ENCODE results near the gene NAA25. TPM values are rescaled to one million over a fixed set of nuclear protein-coding genes. Genes with fewer than 3 reads are reported as not detected.

The NAA25 gene
- total and polyA plus RNA-seq, 9 of the 15 experiments (the other 6 are each of a cell fraction or from before 2014, with no cell fraction given), result 26.6 to 59.6 (median 48.9) TPM

- Histone ChIP-seq H3K4me1 (replicated peaks in 1 of 2; ENCODE audit: control insufficient read depth in 2 of 2, insufficient read depth in 2 of 2, low read length in 2 of 2) (peaks cover 9 to 20% of the 10 kb centered on the region in 2 experiments; a peak in 3 of 5 replicates), H3K27me3 (ENCODE audit: control insufficient read depth in 2 of 2, insufficient read depth in 2 of 2, low read length in 2 of 2) (no peaks in the 10 kb centered on the region), H3K9me3 (replicated peaks; ENCODE audit: control insufficient read depth, insufficient read depth, low read depth, low read length) (no peaks in the 10 kb centered on the region), H3K4me3 (no peak overlapping the region), H3K9ac (ENCODE audit: insufficient read depth in 1 of 2, low read depth in 2 of 2, low read length in 2 of 2) (no peak overlapping the region; a peak in 1 of 4 replicates), H2AFZ (ENCODE audit: low read depth, low read length) (no peak overlapping the region), H3K4me2 (ENCODE audit: insufficient read depth, low read length) (no peak overlapping the region), H4K20me1 (replicated peaks; ENCODE audit: control insufficient read depth, insufficient read depth, low read length) (no peaks in the 10 kb centered on the region), H3K36me3 (ENCODE audit: control insufficient read depth, insufficient read depth, low read length) (peaks cover 2% of the 10 kb centered on the region; the same call in 1 of the 3 replicates), H3K79me2 (ENCODE audit: control insufficient read depth, insufficient read depth, low read length) (peaks cover 8% of the 10 kb centered on the region), H3K27ac (ENCODE audit: extremely low read depth, low read depth, low read length) (peak overlapping the region; percentile 27; the same call in 1 of the 3 replicates), H3K9me1 (ENCODE audit: control insufficient read depth, insufficient read depth, low read length) (no peaks in the 10 kb centered on the region)
- no peak for DNase-seq (ENCODE audit: extremely low read depth in 1 of 4, low spot score in 3 of 4)
- no TSS peak for BruUV-seq (replicated peaks)
- ChIA-PET POLR2A (interaction anchor here (1.3 to 2.0 kb wide), 3 partner anchors 10 to 23 kb away, joined by 3 to 10 read pairs (median 3); no protein-coding TSS in a partner anchor), CTCF (ENCODE audit: low intra/inter-chr PET ratio) (no interaction called here)
- ATAC-seq, result no peak
- TF ChIP-seq PTTG1 (tag; IDR thresholded peaks at IDR 0.05; ENCODE audit: low read depth) (no peak), ELF1 (tag; IDR thresholded peaks at IDR 0.05) (no peak), DDX20 (tag; IDR thresholded peaks at IDR 0.05; ENCODE audit: low read depth) (no peak), WHSC1 (IDR thresholded peaks at IDR 0.05; ENCODE audit: low read length) (no peak), RERE (CRISPR knock-in tag; IDR thresholded peaks at IDR 0.05; ENCODE audit: borderline replicate concordance) (no peak), ZNF212 (CRISPR knock-in tag; IDR thresholded peaks at IDR 0.05) (no peak), CHAMP1 (IDR thresholded peaks at IDR 0.05) (no peak), NFATC3 (IDR thresholded peaks at IDR 0.05) (no peak), FIP1L1 (IDR thresholded peaks at IDR 0.05; ENCODE audit: low read depth, low read length, poor library complexity, severe bottlenecking) (no peak), PRPF4 (IDR thresholded peaks at IDR 0.05; ENCODE audit: insufficient read depth, low read depth, low read length, poor library complexity, severe bottlenecking) (no peak), ZNF507 (tag; conservative IDR thresholded peaks at IDR 0.05) (no peak), ZC3H8 (IDR thresholded peaks at IDR 0.05) (no peak), MECOM (CRISPR knock-in tag; IDR thresholded peaks at IDR 0.05) (no peak), RAD51 (IDR thresholded peaks at IDR 0.05; ENCODE audit: borderline replicate concordance, low read depth) (no peak), FOXP1 (CRISPR knock-in tag; IDR thresholded peaks at IDR 0.05) (no peak), ZNF3 (CRISPR knock-in tag; IDR thresholded peaks at IDR 0.05) (no peak), ZNF561 (CRISPR knock-in tag; conservative IDR thresholded peaks at IDR 0.05) (no peak)
- intact Hi-C loops (cut with micrococcal nuclease), result no loop called here
- in situ Hi-C loops (cut with MboI), result no loop called here
- 73% methylated on average over 4 of the region's 4 CpGs for WGBS (ENCODE audit: insufficient coverage, low coverage, missing lambda C conversion rate)
- no peak for FAIRE-seq
These were observed 110.6 kb downstream of the NAA25 start for GRCh38 chr12:111998015-111998414.
